ENCODE measurements around the gene KLHL3.

Gene KLHL3

GRCh38 chr5:137741718-137742117 is 5.8 kb upstream of the KLHL3 start:
- H3K4me2 ChIP-seq (ENCODE audit: low read length): no peak overlapping the region
- no peaks in the 10 kb centered on the region for H3K36me3 ChIP-seq (ENCODE audit: control insufficient read depth, low read length)
- no peaks in the 10 kb centered on the region for H3K79me2 ChIP-seq (ENCODE audit: control insufficient read depth, low read length)
- H3K27ac ChIP-seq (ENCODE audit: low read depth, low read length): no peak overlapping the region
- H4K20me1 ChIP-seq (ENCODE audit: control insufficient read depth, insufficient read depth, low read depth, low read length): 0 out of 2 replicates have a peak, but pooled peaks cover 2% of the 10 kb centered on the region
- no peak for TF ChIP-seq CTCF (IDR thresholded peaks at IDR 0.05; ENCODE audit: low read depth, low read length, poor library complexity, severe bottlenecking)
- TF ChIP-seq EZH2phosphoT487 (IDR thresholded peaks at IDR 0.05; ENCODE audit: borderline replicate concordance, low read length): no peak
- H3K9me3 ChIP-seq (ENCODE audit: control insufficient read depth, insufficient read depth, low read length): no peaks in the 10 kb centered on the region
- no peaks in the 10 kb centered on the region for H3K4me1 ChIP-seq (ENCODE audit: control insufficient read depth, low read length)
- H3K9me2 ChIP-seq (replicated peaks; ENCODE audit: control insufficient read depth, low read length): no peaks in the 10 kb centered on the region
- H3K27me3 ChIP-seq (ENCODE audit: control insufficient read depth, low read length): no peaks in the 10 kb centered on the region
- peaks cover 17% of the 10 kb centered on the region for H3F3A ChIP-seq (ENCODE audit: control insufficient read depth, insufficient read depth)
- no peak overlapping the region for H3K4me3 ChIP-seq (ENCODE audit: low read length)

- H3K4me3 ChIP-seq (ENCODE audit: low read length): no peak overlapping the region
- H3K4me2 ChIP-seq (ENCODE audit: low read length): no peak overlapping the region
- H3K4me1 ChIP-seq (ENCODE audit: control insufficient read depth, low read length): peaks cover 11% of the 10 kb centered on the region
- no peak overlapping the region for H3K27ac ChIP-seq (ENCODE audit: low read depth, low read length)
- TF ChIP-seq CTCF (IDR thresholded peaks at IDR 0.05; ENCODE audit: low read depth, low read length, poor library complexity, severe bottlenecking) (no peak), EZH2phosphoT487 (IDR thresholded peaks at IDR 0.05; ENCODE audit: borderline replicate concordance, low read length) (no peak)
- no peaks in the 10 kb centered on the region for H3K79me2 ChIP-seq (ENCODE audit: control insufficient read depth, low read length)
- H4K20me1 ChIP-seq (ENCODE audit: control insufficient read depth, insufficient read depth, low read depth, low read length): no peaks in the 10 kb centered on the region
- H3K9me2 ChIP-seq (replicated peaks; ENCODE audit: control insufficient read depth, low read length): no peaks in the 10 kb centered on the region
- H3K9me3 ChIP-seq (ENCODE audit: control insufficient read depth, insufficient read depth, low read length): no peaks in the 10 kb centered on the region
- no peaks in the 10 kb centered on the region for H3K36me3 ChIP-seq (ENCODE audit: control insufficient read depth, low read length)
- peaks cover under 1% of the 10 kb centered on the region; the same call in 1 of the 2 replicates for H3F3A ChIP-seq (ENCODE audit: control insufficient read depth, insufficient read depth)
- H3K27me3 ChIP-seq (ENCODE audit: control insufficient read depth, low read length): 0 out of 2 replicates have a peak, but pooled peaks cover 7% of the 10 kb centered on the region
Measured at GRCh38 chr5:137739737-137740136, 3.8 kb upstream of the KLHL3 start.

GRCh38 chr5:137738947-137739346 is 3.1 kb upstream of the KLHL3 start:
- TF ChIP-seq CTCF (IDR thresholded peaks at IDR 0.05; ENCODE audit: low read depth, low read length, poor library complexity, severe bottlenecking) (no peak), EZH2phosphoT487 (IDR thresholded peaks at IDR 0.05; ENCODE audit: borderline replicate concordance, low read length) (no peak)
- no peaks in the 10 kb centered on the region for H3K9me3 ChIP-seq (ENCODE audit: control insufficient read depth, insufficient read depth, low read length)
- peaks cover 11% of the 10 kb centered on the region for H3K4me1 ChIP-seq (ENCODE audit: control insufficient read depth, low read length)
- H3K9me2 ChIP-seq (replicated peaks; ENCODE audit: control insufficient read depth, low read length): no peaks in the 10 kb centered on the region
- no peak overlapping the region for H3K4me2 ChIP-seq (ENCODE audit: low read length)
- H3K36me3 ChIP-seq (ENCODE audit: control insufficient read depth, low read length): no peaks in the 10 kb centered on the region
- H3K79me2 ChIP-seq (ENCODE audit: control insufficient read depth, low read length): no peaks in the 10 kb centered on the region
- 0 out of 2 replicates have a peak, but pooled peaks cover 7% of the 10 kb centered on the region for H3K27me3 ChIP-seq (ENCODE audit: control insufficient read depth, low read length)
- H3K27ac ChIP-seq (ENCODE audit: low read depth, low read length): no peak overlapping the region
- H4K20me1 ChIP-seq (ENCODE audit: control insufficient read depth, insufficient read depth, low read depth, low read length): no peaks in the 10 kb centered on the region
- no peaks in the 10 kb centered on the region for H3F3A ChIP-seq (ENCODE audit: control insufficient read depth, insufficient read depth)
- H3K4me3 ChIP-seq (ENCODE audit: low read length): no peak overlapping the region
